Activated T-helper 1 cell treated with anti-CD3 and anti-CD28 coated beads, Interleukin-12 subunit alpha, Interleukin-12 subunit beta, Interleukin-2, Interleukin-4 antibody, amounts not matched to agents 30 ng/mL and 10 ng/mL and 1 ng/mL, durations not matched to agents 14 hours and 24 hours and 36 hours (primary cell): ENCODE data around the gene LRRC25. TPM values are rescaled to one million over a fixed set of nuclear protein-coding genes. Genes with fewer than 3 reads are reported as not detected.

Experiments used
- DNase-seq: peaks from one replicate; pipeline ENCODE4 v3.0.0; 2021; ENCODE audit warnings: low spot score
- H3K27ac Mint-ChIP-seq: one replicate; pipeline ENCODE4 v1.8.0; 2021; ENCODE audit warnings: mild to moderate bottlenecking, mixed read lengths
- H3K27me3 Mint-ChIP-seq: one replicate; pipeline ENCODE4 v1.8.0; 2022; ENCODE audit warnings: mild to moderate bottlenecking, moderate library complexity, mixed read lengths; ENCODE audit not compliant: insufficient read depth
- H3K36me3 Mint-ChIP-seq: one replicate; pipeline ENCODE4 v1.8.0; 2021; ENCODE audit warnings: low read depth, mixed read lengths
- H3K4me1 Mint-ChIP-seq: one replicate; pipeline ENCODE4 v1.8.0; 2021; ENCODE audit warnings: low read depth, mixed read lengths
- H3K4me3 Mint-ChIP-seq: one replicate; pipeline ENCODE4 v1.8.0; 2021; ENCODE audit warnings: mild to moderate bottlenecking, moderate library complexity, mixed read lengths
- H3K9me3 Mint-ChIP-seq: one replicate; pipeline ENCODE4 v1.8.0; 2021; ENCODE audit warnings: mixed read lengths
- intact Hi-C: fragments of 100-400 bp; cut with micrococcal nuclease; formaldehyde crosslinking; loops from one replicate; pipeline ENCODE4 v1.15.1; 2024
- total RNA-seq: library from RNA; stranded (reverse); gene quantifications from 2 replicates; pipeline ENCODE4 v1.2.3, GENCODE V29; 2022

The LRRC25 gene
- total RNA-seq, 1 donor from 2014 or later = not detected

DNA sequence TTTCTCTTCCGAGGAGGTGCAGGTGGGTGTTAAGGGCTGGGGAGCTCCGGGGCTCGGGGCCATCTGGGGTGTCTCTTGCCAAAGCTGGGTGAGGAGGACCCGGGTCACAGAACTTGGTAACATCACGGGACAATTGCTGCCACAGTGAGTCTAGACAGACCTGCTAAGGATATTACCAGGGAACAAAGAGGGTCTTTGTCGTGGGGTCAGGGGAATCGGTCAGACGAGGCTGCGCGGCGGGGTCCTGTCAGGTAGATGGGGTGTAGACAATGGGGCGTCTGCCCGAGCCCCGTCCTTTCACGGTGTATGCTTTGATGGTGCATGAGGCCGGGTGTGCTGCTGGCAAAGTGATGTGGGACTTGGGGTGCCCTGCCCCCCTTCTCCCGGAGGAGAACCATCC, 49.3 kb downstream of the LRRC25 start:
- no peaks in the 10 kb centered on the region for H3K4me1 Mint-ChIP-seq
- no peak overlapping the region for H3K4me3 Mint-ChIP-seq
- no peak overlapping the region for H3K27ac Mint-ChIP-seq
- peaks cover 7% of the 10 kb centered on the region for H3K36me3 Mint-ChIP-seq
- intact Hi-C loops = no loop called here
- H3K9me3 Mint-ChIP-seq = no peaks in the 10 kb centered on the region
- no peak for DNase-seq
- H3K27me3 Mint-ChIP-seq = no peaks in the 10 kb centered on the region

DNA sequence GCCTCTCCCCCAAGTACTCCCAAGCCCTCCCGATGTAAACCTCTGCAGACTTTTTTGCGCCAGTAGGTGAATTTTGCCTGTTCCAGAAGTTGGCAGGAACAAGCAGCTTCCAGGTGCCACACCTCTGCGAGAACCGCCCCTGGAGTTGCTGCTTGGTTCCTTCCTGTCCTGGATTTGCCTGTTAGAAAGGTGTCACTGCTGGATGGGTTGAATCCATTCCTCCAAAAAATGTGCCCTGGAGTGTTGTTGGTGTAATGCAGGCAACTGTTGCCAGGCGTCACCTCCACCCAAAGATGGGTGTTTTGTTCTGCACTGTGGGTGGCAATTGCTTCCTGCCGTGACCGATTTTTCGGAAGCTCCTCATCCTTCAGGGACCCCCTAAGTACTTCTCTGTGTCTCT, 51.3 kb downstream of the LRRC25 start:
- no peaks in the 10 kb centered on the region for H3K9me3 Mint-ChIP-seq
- no peak overlapping the region for H3K27ac Mint-ChIP-seq
- DNase-seq = no peak
- peaks cover 5% of the 10 kb centered on the region for H3K4me1 Mint-ChIP-seq
- intact Hi-C loops = no loop called here
- peaks cover 7% of the 10 kb centered on the region for H3K36me3 Mint-ChIP-seq
- H3K27me3 Mint-ChIP-seq = no peaks in the 10 kb centered on the region
- H3K4me3 Mint-ChIP-seq = no peak overlapping the region

GRCh38 chr19:18345296-18345695, 52.1 kb downstream of the LRRC25 start:
- Mint-ChIP-seq H3K4me3 (no peak overlapping the region), H3K27ac (no peak overlapping the region), H3K4me1 (peaks cover 6% of the 10 kb centered on the region), H3K27me3 (no peaks in the 10 kb centered on the region), H3K9me3 (no peaks in the 10 kb centered on the region), H3K36me3 (peaks cover 7% of the 10 kb centered on the region)
- DNase-seq = no peak
- intact Hi-C loops = no loop called here

DNA sequence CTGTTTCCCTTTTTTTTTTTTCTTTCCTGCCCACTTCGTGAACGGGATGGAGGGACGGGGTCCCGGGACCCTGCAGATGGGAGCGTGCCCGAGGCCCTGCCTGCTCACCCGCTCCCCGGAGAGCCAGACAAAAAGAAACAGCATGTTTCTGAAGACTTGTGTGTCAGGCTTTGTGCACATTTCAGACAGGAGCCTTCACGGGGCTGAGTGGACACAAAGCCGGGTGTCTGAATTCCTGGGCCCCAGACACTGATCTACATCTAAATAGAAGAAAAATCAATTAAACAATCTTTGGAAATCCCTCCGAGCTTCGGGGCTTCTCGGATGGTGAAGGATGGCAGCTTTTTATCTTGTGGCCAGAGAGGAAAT, 52.9 kb downstream of the LRRC25 start:
- H3K27me3 Mint-ChIP-seq = no peaks in the 10 kb centered on the region
- no peak overlapping the region for H3K4me3 Mint-ChIP-seq
- DNase-seq = no peak
- H3K4me1 Mint-ChIP-seq = peaks cover 9% of the 10 kb centered on the region
- H3K36me3 Mint-ChIP-seq = peaks cover 7% of the 10 kb centered on the region
- H3K9me3 Mint-ChIP-seq = no peaks in the 10 kb centered on the region
- intact Hi-C loops = no loop called here
- no peak overlapping the region for H3K27ac Mint-ChIP-seq

DNA sequence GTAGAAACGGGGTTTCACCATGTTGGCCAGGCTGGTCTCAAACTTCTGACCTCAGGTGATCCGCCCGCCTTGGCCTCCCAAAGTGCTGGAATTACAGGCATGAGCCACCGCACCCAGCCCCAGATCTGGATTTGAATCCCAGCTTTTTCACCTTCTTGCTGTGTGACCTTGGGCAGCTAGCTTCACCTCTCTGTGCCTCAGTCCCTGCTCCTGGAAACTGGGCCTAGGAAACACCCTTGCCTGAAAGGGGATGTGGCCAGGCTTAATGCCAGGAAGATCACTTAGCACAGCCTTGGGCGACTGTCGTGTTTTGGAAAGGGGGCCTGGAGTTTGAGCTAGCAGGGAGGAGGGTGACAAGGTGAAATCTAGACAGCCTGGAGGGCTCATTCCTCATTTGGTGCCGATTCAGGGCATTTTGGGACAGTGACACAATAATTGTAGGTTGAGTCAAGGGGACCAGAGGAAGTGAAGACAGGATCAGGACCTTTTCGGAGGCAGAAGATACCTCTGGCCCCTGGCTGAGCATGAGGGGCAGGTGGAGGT, 55.3 kb downstream of the LRRC25 start:
- Mint-ChIP-seq H3K9me3 (no peaks in the 10 kb centered on the region), H3K27me3 (no peaks in the 10 kb centered on the region), H3K36me3 (peaks cover 5% of the 10 kb centered on the region), H3K27ac (no peak overlapping the region), H3K4me3 (peak overlapping the region; percentile 85), H3K4me1 (peaks cover 11% of the 10 kb centered on the region)
- intact Hi-C loops = no loop called here
- no peak for DNase-seq

Other genes with a start within 250 kb of the LRRC25 start
- 14.7 and 15.6 TPM in 2 replicates for gene PIK3R2, start 244.5 kb downstream of the LRRC25 start, total RNA-seq
- gene IFI30, start 223.8 kb downstream of the LRRC25 start, total RNA-seq = 45.3 and 49.9 TPM in 2 replicates
- gene MPV17L2, start 204.4 kb downstream of the LRRC25 start, total RNA-seq = 19.2 and 23.3 TPM in 2 replicates
- 7.2 and 11.0 TPM in 2 replicates for gene RAB3A, start 193.6 kb downstream of the LRRC25 start, total RNA-seq
- gene PDE4C, start 171.2 kb downstream of the LRRC25 start, total RNA-seq = not detected in 2 replicates
- gene IQCN, start 123.2 kb downstream of the LRRC25 start, total RNA-seq = 2.8 and 3.2 TPM in 2 replicates
- gene JUND, start 116.0 kb downstream of the LRRC25 start, total RNA-seq = 431 and 455 TPM in 2 replicates
- gene LSM4, start 74.5 kb downstream of the LRRC25 start, total RNA-seq = 198 and 200 TPM in 2 replicates
- 17.9 and 21.5 TPM in 2 replicates for gene PGPEP1, start 57.0 kb downstream of the LRRC25 start, total RNA-seq
- gene GDF15, start 11.5 kb downstream of the LRRC25 start, total RNA-seq = not detected in 2 replicates
- 135 and 141 TPM in 2 replicates for gene SSBP4, start 21.8 kb upstream of the LRRC25 start, total RNA-seq
- gene ISYNA1, start 40.5 kb upstream of the LRRC25 start, total RNA-seq = 9.0 and 10.7 TPM in 2 replicates
- 23.6 and 24.1 TPM in 2 replicates for gene ELL, start 124.4 kb upstream of the LRRC25 start, total RNA-seq
- gene FKBP8, start 146.0 kb upstream of the LRRC25 start, total RNA-seq = 163 and 167 TPM in 2 replicates
- gene KXD1, start 160.2 kb upstream of the LRRC25 start, total RNA-seq = 128 and 133 TPM in 2 replicates
- gene UBA52, start 174.2 kb upstream of the LRRC25 start, total RNA-seq = 1,472 and 1,500 TPM in 2 replicates
- gene REX1BD, start 191.2 kb upstream of the LRRC25 start, total RNA-seq = 134 and 135 TPM in 2 replicates
- not detected in 2 replicates for gene CRLF1, start 209.2 kb upstream of the LRRC25 start, total RNA-seq
- 0.10 and 0.17 TPM in 2 replicates for gene TMEM59L, start 215.2 kb upstream of the LRRC25 start, total RNA-seq
- gene KLHL26, start 239.4 kb upstream of the LRRC25 start, total RNA-seq = 12.7 and 16.0 TPM in 2 replicates